Measurements from ENCODE around the gene LCE7A. TPM values are rescaled to one million over a fixed set of nuclear protein-coding genes. Genes with fewer than 3 reads are reported as not detected.

LCE7A gene
- total and polyA plus RNA-seq, 2 donors (not counting 3 experiments of a cell fraction or from before 2014, with no cell fraction given) = not detected

- Histone ChIP-seq H3K9ac (replicated peaks; ENCODE audit: extremely low read depth, insufficient read depth, low read length) (no peak overlapping the region), H3K4me1 (ENCODE audit: control insufficient read depth, extremely low read depth, insufficient read depth, low read length) (no peaks in the 10 kb centered on the region), H3K9me1 (replicated peaks; ENCODE audit: control insufficient read depth, extremely low read depth, insufficient read depth, low read length) (no peaks in the 10 kb centered on the region), H4K20me1 (replicated peaks; ENCODE audit: control insufficient read depth, extremely low read depth, insufficient read depth, low read length) (no peaks in the 10 kb centered on the region), H3K9me3 (replicated peaks; ENCODE audit: control insufficient read depth, insufficient read depth, low read length) (no peaks in the 10 kb centered on the region), H3K27ac (ENCODE audit: insufficient read depth, low read depth, low read length) (no peak overlapping the region), H2AFZ (ENCODE audit: low read depth, low read length) (no peak overlapping the region), H3K4me3 (replicated peaks in 1 of 3; ENCODE audit: insufficient read depth in 1 of 3, low read depth in 1 of 3, low read length in 3 of 3) (no peak overlapping the region), H3K27me3 (ENCODE audit: control insufficient read depth in 2 of 2, insufficient read depth in 2 of 2, low read length in 2 of 2) (no peaks in the 10 kb centered on the region), H3K36me3 (ENCODE audit: control insufficient read depth in 2 of 2, extremely low read depth in 1 of 2, insufficient read depth in 2 of 2, low read length in 2 of 2) (no peaks in the 10 kb centered on the region), H3K4me2 (ENCODE audit: insufficient read depth, low read length) (no peak overlapping the region), H3K79me2 (ENCODE audit: control insufficient read depth, insufficient read depth, low read length) (no peaks in the 10 kb centered on the region)
- DNase-seq (ENCODE audit: low read depth, low spot score) (no peak), FAIRE-seq (no peak)
- TF ChIP-seq POLR2A (IDR thresholded peaks at IDR 0.05; ENCODE audit: low read depth, low read length) (no peak), MYC (IDR thresholded peaks at IDR 0.05; ENCODE audit: low read depth, low read length) (no peak), EZH2 (IDR thresholded peaks at IDR 0.05; ENCODE audit: borderline replicate concordance, low read depth, low read length, severe bottlenecking) (no peak), JUN (IDR thresholded peaks at IDR 0.05; ENCODE audit: borderline replicate concordance, insufficient read depth, insufficient read length, low read depth) (no peak), MAX (IDR thresholded peaks at IDR 0.05; ENCODE audit: insufficient read depth, insufficient read length) (no peak), CTCF (IDR thresholded peaks at IDR 0.05; ENCODE audit: extremely low read depth in 1 of 2, insufficient read depth in 1 of 2, low read depth in 1 of 2, low read length in 2 of 2) (no peak), GATA2 (IDR thresholded peaks at IDR 0.05; ENCODE audit: insufficient read depth, insufficient read length, low read depth, low read length) (no peak), POLR2AphosphoS5 (IDR thresholded peaks at IDR 0.05; ENCODE audit: insufficient read depth, low read depth, low read length) (no peak), FOS (IDR thresholded peaks at IDR 0.05; ENCODE audit: borderline replicate concordance, insufficient read depth, low read length) (no peak)
- BruUV-seq (replicated peaks) = no TSS peak
- intact Hi-C loops (cut with micrococcal nuclease) = no loop called here
- POLR2A ChIA-PET = no interaction called here
- dilution Hi-C loops (cut with MboI; ENCODE audit: extremely low pct_ligation_motif_present, low sequenced_read_pairs) = no loop called here
- CTCF ChIA-PET = interaction anchor here (1.5 kb wide), 1 partner anchor 357 kb away, joined by 3 read pairs; no protein-coding TSS in a partner anchor
Observed at GRCh38 chr1:152873495-152873894, 13.7 kb downstream of the LCE7A start.
